BJ (cell line): Measurements from ENCODE around the gene NR1H4. TPM values are rescaled to one million over a fixed set of nuclear protein-coding genes. Genes with fewer than 3 reads are reported as not detected.

ENCODE experiments used
- CTCF ChIA-PET: fragments of 350-600 bp; formaldehyde crosslinking; extraction: SDS; loops from one replicate; lab custom pipeline; 2021; ENCODE audit warnings: antibody characterized with exemption, inconsistent platforms; lab: Yijun Ruan, JAX
- POLR2A ChIA-PET: fragments of 300-600 bp; sonication (Branson Sonifier 250); formaldehyde crosslinking; extraction: SDS; loops from one replicate; lab custom pipeline; 2021; ENCODE audit warnings: antibody characterized with exemption; lab: Charles Lee
- DNase-seq: peaks from one replicate; pipeline ENCODE4 v3.0.0-alpha.2; 2011; ENCODE audit warnings: low read depth
- H3K27me3 ChIP-seq: 2 replicates; pipeline ENCODE4 v1.6.0; 2011; ENCODE audit warnings: low read length; ENCODE audit not compliant: control insufficient read depth, insufficient read depth
- H3K36me3 ChIP-seq: 2 replicates; pipeline ENCODE4 v1.5.1; 2011; ENCODE audit warnings: low read length; ENCODE audit not compliant: control insufficient read depth, insufficient read depth
- H3K4me3 ChIP-seq: 2 replicates; pipeline ENCODE4 v1.5.1; 2011; ENCODE audit warnings: low read depth, mild to moderate bottlenecking, control low read depth, low read length
- polyA plus RNA-seq: library from polyadenylated mRNA; depleted of rRNA; stranded (reverse); fragments of >200 nt; gene quantifications from 2 replicates; pipeline ENCODE4 v1.2.3, GENCODE V29; 2011
- TF ChIP-seq, protein P1 (sequence below): IDR thresholded peaks from 2 replicates; pipeline ENCODE4 v1.5.1; 2011; ENCODE audit warnings: low read depth, mild to moderate bottlenecking, control low read depth, inconsistent platforms, low read length, moderate library complexity; ENCODE audit not compliant: insufficient read depth

Gene NR1H4
- polyA plus RNA-seq, 1 experiment: not detected

DNA sequence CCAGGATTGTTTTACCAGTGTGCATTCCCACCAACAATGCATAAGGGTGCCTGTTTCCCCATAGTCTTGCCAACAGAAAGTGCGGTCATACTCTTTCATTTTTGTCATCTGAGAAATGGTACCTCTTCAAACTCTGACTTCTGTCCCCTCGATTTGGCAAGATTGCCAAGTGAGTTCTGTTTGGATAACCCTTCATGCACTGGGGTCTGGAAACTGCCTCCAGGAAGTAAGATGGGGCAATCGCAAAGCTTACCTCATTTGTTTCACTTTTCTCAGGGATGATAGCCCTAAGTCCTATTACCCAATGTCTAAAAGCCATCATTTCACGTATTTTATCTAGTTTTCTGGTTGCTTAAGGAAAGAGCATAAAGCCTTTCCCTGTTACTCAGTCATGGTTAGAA, 28.6 kb upstream of the NR1H4 start:
- H3K27me3 ChIP-seq: no peaks in the 10 kb centered on the region
- DNase-seq: no peak
- H3K36me3 ChIP-seq: no peaks in the 10 kb centered on the region
- no peak overlapping the region for H3K4me3 ChIP-seq
- ChIA-PET CTCF (no interaction called here), POLR2A (no interaction called here)
- TF ChIP-seq, protein P1, sequence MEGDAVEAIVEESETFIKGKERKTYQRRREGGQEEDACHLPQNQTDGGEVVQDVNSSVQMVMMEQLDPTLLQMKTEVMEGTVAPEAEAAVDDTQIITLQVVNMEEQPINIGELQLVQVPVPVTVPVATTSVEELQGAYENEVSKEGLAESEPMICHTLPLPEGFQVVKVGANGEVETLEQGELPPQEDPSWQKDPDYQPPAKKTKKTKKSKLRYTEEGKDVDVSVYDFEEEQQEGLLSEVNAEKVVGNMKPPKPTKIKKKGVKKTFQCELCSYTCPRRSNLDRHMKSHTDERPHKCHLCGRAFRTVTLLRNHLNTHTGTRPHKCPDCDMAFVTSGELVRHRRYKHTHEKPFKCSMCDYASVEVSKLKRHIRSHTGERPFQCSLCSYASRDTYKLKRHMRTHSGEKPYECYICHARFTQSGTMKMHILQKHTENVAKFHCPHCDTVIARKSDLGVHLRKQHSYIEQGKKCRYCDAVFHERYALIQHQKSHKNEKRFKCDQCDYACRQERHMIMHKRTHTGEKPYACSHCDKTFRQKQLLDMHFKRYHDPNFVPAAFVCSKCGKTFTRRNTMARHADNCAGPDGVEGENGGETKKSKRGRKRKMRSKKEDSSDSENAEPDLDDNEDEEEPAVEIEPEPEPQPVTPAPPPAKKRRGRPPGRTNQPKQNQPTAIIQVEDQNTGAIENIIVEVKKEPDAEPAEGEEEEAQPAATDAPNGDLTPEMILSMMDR: no peak

DNA sequence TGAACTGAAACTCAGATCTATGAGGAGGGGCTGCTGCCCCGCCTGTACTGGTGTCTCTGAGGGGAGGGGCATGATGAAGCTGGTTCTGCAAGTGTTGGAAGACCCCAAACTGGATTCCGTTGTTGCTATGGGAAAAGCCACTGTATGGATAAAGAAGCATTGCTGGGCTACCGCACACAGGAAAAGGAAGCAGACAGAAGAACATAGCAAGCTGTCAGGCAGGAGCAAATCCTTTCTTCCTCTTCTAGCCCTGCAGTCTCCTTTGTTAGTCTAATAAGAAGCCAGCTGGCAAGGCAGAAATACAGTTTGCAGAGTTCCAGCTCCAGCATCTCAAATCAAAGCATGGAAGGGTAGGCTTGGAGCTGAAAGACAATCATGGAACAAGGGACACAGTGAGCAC, 26.3 kb upstream of the NR1H4 start:
- H3K36me3 ChIP-seq: no peaks in the 10 kb centered on the region
- ChIA-PET CTCF (interaction anchor here (0.5 to 0.7 kb wide), 2 partner anchors 36 to 229 kb away, joined by 3 read pairs; no protein-coding TSS in a partner anchor), POLR2A (no interaction called here)
- DNase-seq: no peak
- no peak overlapping the region for H3K4me3 ChIP-seq
- no peaks in the 10 kb centered on the region; the same call in 1 of the 2 replicates for H3K27me3 ChIP-seq
- TF ChIP-seq, protein P1: no peak

DNA sequence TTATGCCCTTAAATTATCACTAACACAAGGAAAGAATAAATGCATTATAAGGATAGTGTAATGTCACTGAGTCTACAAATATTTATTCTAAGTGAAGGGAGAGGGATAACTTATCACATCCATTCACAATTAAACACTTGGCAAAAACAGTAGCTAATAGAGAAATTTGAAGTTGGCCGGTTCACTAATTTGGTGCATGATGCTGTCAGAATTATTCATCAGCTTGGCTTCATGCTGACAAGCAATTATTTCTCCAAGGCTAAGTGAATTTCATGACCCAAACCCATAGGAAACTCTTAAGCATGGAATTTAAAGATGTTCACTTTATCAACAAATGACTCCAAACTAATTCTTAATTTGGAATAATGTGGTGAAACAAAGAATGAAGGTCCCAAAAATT, 25.0 kb upstream of the NR1H4 start:
- Histone ChIP-seq H3K27me3 (no peaks in the 10 kb centered on the region; the same call in 1 of the 2 replicates), H3K4me3 (no peak overlapping the region), H3K36me3 (no peaks in the 10 kb centered on the region)
- CTCF ChIA-PET: no interaction called here
- POLR2A ChIA-PET: no interaction called here
- DNase-seq: no peak
- TF ChIP-seq, protein P1: no peak

DNA sequence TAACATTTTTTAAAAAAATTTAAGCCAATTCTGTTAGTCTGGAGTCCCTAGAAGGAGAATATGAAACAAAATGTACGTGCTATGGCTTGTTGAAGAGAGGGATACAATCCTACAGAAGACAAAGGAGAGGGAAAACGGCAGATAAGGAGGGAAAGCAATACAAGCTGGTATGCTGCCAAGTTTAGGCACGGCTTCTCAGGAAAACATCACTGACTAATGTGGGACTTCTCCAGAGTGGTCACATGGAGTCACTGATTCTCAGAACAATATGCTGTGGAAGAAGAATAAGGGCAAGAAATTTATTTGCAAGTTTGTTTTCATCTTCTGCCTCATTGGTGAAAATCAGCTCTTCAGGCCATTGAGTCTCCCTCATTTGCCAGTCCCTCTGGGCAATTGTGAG, 22.9 kb upstream of the NR1H4 start:
- TF ChIP-seq, protein P1: no peak
- ChIA-PET POLR2A (no interaction called here), CTCF (no interaction called here)
- DNase-seq: no peak
- no peaks in the 10 kb centered on the region; the same call in 1 of the 2 replicates for H3K27me3 ChIP-seq
- H3K36me3 ChIP-seq: no peaks in the 10 kb centered on the region
- no peak overlapping the region for H3K4me3 ChIP-seq

DNA sequence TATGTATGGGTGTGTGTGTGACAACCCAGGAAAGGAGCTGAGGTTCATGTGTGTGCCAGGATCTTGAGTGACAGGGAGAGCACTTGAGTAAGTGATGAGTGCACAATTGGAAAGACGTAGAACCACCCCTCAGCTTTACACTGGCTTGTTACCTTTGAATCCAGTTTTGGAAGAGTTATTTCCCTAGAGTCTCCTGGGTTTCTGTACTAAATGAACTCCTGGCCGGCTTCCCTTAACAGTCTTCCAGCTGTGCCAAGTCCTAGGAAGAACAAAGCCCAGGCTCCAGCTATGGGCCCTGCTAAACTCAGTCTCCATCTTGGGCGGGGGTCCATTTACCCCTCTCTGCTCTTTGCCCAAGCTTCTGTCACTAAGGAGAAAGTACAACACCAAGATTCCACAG, 19.7 kb upstream of the NR1H4 start:
- DNase-seq: no peak
- ChIA-PET CTCF (interaction anchor here (0.9 to 1.8 kb wide), 2 partner anchors 10 to 49 kb away, joined by 3 to 5 read pairs; no protein-coding TSS in a partner anchor), POLR2A (no interaction called here)
- TF ChIP-seq, protein P1: no peak
- Histone ChIP-seq H3K27me3 (no peaks in the 10 kb centered on the region; the same call in 1 of the 2 replicates), H3K4me3 (no peak overlapping the region), H3K36me3 (no peaks in the 10 kb centered on the region)
